ENCODE measurements around the gene RALGPS1.

DNA sequence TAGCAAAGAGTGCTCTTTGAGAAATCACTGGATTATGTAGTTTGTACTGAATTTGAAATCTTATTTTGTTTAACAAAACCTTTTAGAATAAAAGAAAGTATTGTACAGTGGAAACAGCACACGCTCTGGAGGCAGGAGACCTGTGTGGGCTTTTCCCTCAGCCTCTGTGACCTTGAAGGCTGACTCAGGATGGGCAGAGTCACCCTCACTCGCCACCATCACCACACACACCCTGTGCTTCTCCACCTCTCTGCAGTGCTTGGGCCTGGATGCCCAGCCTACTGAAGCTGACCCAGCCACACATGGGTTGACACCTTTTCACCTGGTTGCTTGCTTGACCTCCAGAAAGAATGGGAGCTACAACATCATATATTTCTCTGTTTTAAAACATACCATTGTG lies 188.2 kb downstream of the RALGPS1 start:
- no peak for TF ChIP-seq EP300 (IDR thresholded peaks at IDR 0.05)
- TF ChIP-seq, protein P1, sequence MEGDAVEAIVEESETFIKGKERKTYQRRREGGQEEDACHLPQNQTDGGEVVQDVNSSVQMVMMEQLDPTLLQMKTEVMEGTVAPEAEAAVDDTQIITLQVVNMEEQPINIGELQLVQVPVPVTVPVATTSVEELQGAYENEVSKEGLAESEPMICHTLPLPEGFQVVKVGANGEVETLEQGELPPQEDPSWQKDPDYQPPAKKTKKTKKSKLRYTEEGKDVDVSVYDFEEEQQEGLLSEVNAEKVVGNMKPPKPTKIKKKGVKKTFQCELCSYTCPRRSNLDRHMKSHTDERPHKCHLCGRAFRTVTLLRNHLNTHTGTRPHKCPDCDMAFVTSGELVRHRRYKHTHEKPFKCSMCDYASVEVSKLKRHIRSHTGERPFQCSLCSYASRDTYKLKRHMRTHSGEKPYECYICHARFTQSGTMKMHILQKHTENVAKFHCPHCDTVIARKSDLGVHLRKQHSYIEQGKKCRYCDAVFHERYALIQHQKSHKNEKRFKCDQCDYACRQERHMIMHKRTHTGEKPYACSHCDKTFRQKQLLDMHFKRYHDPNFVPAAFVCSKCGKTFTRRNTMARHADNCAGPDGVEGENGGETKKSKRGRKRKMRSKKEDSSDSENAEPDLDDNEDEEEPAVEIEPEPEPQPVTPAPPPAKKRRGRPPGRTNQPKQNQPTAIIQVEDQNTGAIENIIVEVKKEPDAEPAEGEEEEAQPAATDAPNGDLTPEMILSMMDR (IDR thresholded peaks at IDR 0.05), result no peak
- no peak for TF ChIP-seq POLR2AphosphoS5 (IDR thresholded peaks at IDR 0.05)
- TF ChIP-seq POLR2A (IDR thresholded peaks at IDR 0.05), result no peak

Data from sigmoid colon (tissue), 4 donors.